ENCODE measurements around the gene RBM45. TPM values are rescaled to one million over a fixed set of nuclear protein-coding genes. Genes with fewer than 3 reads are reported as not detected.

Gene RBM45
- polyA plus RNA-seq, 1 donor (not counting 4 experiments of a cell fraction or from before 2014, with no cell fraction given), result 19.1 TPM

GRCh38 chr2:178143481-178143880, 31.2 kb downstream of the RBM45 start:
- DNase-seq (ENCODE audit: low read depth, low spot score) (no peak), FAIRE-seq (no peak)
- no peak overlapping the region for H2AFZ ChIP-seq (ENCODE audit: control insufficient read depth, low read length)
- no peak overlapping the region for H3K4me3 ChIP-seq (ENCODE audit: control insufficient read depth in 2 of 3, extremely low read depth in 1 of 3, insufficient read depth in 2 of 3, low read depth in 1 of 3, low read length in 3 of 3)
- no peak overlapping the region for H3K9ac ChIP-seq (ENCODE audit: control insufficient read depth, extremely low read depth, insufficient read depth, low read length)
- no peaks in the 10 kb centered on the region for H3K9me1 ChIP-seq (ENCODE audit: control insufficient read depth, extremely low read depth, insufficient read depth, low read length)
- TF ChIP-seq, protein P1, sequence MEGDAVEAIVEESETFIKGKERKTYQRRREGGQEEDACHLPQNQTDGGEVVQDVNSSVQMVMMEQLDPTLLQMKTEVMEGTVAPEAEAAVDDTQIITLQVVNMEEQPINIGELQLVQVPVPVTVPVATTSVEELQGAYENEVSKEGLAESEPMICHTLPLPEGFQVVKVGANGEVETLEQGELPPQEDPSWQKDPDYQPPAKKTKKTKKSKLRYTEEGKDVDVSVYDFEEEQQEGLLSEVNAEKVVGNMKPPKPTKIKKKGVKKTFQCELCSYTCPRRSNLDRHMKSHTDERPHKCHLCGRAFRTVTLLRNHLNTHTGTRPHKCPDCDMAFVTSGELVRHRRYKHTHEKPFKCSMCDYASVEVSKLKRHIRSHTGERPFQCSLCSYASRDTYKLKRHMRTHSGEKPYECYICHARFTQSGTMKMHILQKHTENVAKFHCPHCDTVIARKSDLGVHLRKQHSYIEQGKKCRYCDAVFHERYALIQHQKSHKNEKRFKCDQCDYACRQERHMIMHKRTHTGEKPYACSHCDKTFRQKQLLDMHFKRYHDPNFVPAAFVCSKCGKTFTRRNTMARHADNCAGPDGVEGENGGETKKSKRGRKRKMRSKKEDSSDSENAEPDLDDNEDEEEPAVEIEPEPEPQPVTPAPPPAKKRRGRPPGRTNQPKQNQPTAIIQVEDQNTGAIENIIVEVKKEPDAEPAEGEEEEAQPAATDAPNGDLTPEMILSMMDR (optimal IDR thresholded peaks at IDR 0.05 in 1 of 3, IDR thresholded peaks at IDR 0.05 in 1 of 3, conservative IDR thresholded peaks at IDR 0.05 in 1 of 3; ENCODE audit: extremely low read depth in 1 of 3, insufficient read depth in 2 of 3, low read length in 3 of 3), result no peak
- TF ChIP-seq EZH2 (IDR thresholded peaks at IDR 0.05; ENCODE audit: low read length), result no peak
- no peaks in the 10 kb centered on the region for H3K4me1 ChIP-seq (ENCODE audit: control insufficient read depth, extremely low read depth, insufficient read depth, low read length)
- dilution Hi-C loops (cut with MboI; ENCODE audit: extremely low pct_ligation_motif_present, low sequenced_read_pairs), result no loop called here
- H3K27me3 ChIP-seq (ENCODE audit: control insufficient read depth, extremely low read depth, insufficient read depth, low read length), result no peaks in the 10 kb centered on the region
- H4K20me1 ChIP-seq (ENCODE audit: control insufficient read depth, extremely low read depth, insufficient read depth, low read length), result no peaks in the 10 kb centered on the region
- H3K79me2 ChIP-seq (ENCODE audit: control insufficient read depth, insufficient read depth, low read length), result no peaks in the 10 kb centered on the region
- no peak overlapping the region for H3K4me2 ChIP-seq (ENCODE audit: control insufficient read depth, extremely low read depth, insufficient read depth, low read depth, low read length)
- H3K9me3 ChIP-seq (ENCODE audit: control insufficient read depth, low read depth, low read length), result no peaks in the 10 kb centered on the region
- no peaks in the 10 kb centered on the region for H3K36me3 ChIP-seq (ENCODE audit: control insufficient read depth in 2 of 2, extremely low read depth in 1 of 2, insufficient read depth in 2 of 2, low read length in 2 of 2)
- no peak overlapping the region for H3K27ac ChIP-seq (ENCODE audit: control insufficient read depth, insufficient read depth, low read length)

DNA sequence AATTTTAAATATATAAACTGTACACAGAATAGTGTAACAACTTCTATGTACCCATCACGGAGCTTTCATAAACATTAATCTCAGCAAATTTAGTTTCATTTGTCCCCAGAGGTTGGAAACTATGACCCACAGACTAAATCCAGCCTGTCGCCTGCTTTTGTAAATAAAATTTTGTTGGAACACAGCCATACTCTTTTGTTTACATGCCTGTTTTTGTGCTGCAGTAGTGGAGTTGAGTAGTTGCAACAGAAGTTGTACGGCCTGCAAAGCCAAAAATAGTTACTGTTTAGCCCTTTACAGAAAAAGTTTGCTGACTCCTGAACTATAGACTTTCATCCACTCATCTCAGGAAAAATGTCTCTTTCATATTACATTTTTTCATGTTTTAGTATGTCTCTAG, 39.8 kb downstream of the RBM45 start:
- TF ChIP-seq, protein P1 (optimal IDR thresholded peaks at IDR 0.05 in 1 of 3, IDR thresholded peaks at IDR 0.05 in 1 of 3, conservative IDR thresholded peaks at IDR 0.05 in 1 of 3; ENCODE audit: extremely low read depth in 1 of 3, insufficient read depth in 2 of 3, low read length in 3 of 3), result no peak
- TF ChIP-seq EZH2 (IDR thresholded peaks at IDR 0.05; ENCODE audit: low read length), result no peak
- no peak overlapping the region for H3K4me3 ChIP-seq (ENCODE audit: control insufficient read depth in 2 of 3, extremely low read depth in 1 of 3, insufficient read depth in 2 of 3, low read depth in 1 of 3, low read length in 3 of 3)
- H3K27ac ChIP-seq (ENCODE audit: control insufficient read depth, insufficient read depth, low read length), result no peak overlapping the region
- dilution Hi-C loops (cut with MboI; ENCODE audit: extremely low pct_ligation_motif_present, low sequenced_read_pairs), result no loop called here
- FAIRE-seq (no peak), DNase-seq (ENCODE audit: low read depth, low spot score) (no peak)
- H3K36me3 ChIP-seq (ENCODE audit: control insufficient read depth in 2 of 2, extremely low read depth in 1 of 2, insufficient read depth in 2 of 2, low read length in 2 of 2), result no peaks in the 10 kb centered on the region
- H3K27me3 ChIP-seq (ENCODE audit: control insufficient read depth, extremely low read depth, insufficient read depth, low read length), result no peaks in the 10 kb centered on the region
- no peak overlapping the region for H3K4me2 ChIP-seq (ENCODE audit: control insufficient read depth, extremely low read depth, insufficient read depth, low read depth, low read length)
- no peaks in the 10 kb centered on the region for H3K79me2 ChIP-seq (ENCODE audit: control insufficient read depth, insufficient read depth, low read length)
- H3K4me1 ChIP-seq (ENCODE audit: control insufficient read depth, extremely low read depth, insufficient read depth, low read length), result no peaks in the 10 kb centered on the region
- no peak overlapping the region for H2AFZ ChIP-seq (ENCODE audit: control insufficient read depth, low read length)
- H3K9me3 ChIP-seq (ENCODE audit: control insufficient read depth, low read depth, low read length), result no peaks in the 10 kb centered on the region
- no peaks in the 10 kb centered on the region for H3K9me1 ChIP-seq (ENCODE audit: control insufficient read depth, extremely low read depth, insufficient read depth, low read length)
- H3K9ac ChIP-seq (ENCODE audit: control insufficient read depth, extremely low read depth, insufficient read depth, low read length), result no peak overlapping the region
- no peaks in the 10 kb centered on the region for H4K20me1 ChIP-seq (ENCODE audit: control insufficient read depth, extremely low read depth, insufficient read depth, low read length)
